ENCODE data around the gene IFNGR2. TPM values are rescaled to one million over a fixed set of nuclear protein-coding genes. Genes with fewer than 3 reads are reported as not detected.
A peak's percentile ranks its signal among the peaks of the same experiment; 100 is the strongest.

IFNGR2 gene
- total and polyA plus RNA-seq, 2 of the 13 experiments (the other 11 are each of a cell fraction or from before 2014, with no cell fraction given): 61.3 to 117 TPM

DNA sequence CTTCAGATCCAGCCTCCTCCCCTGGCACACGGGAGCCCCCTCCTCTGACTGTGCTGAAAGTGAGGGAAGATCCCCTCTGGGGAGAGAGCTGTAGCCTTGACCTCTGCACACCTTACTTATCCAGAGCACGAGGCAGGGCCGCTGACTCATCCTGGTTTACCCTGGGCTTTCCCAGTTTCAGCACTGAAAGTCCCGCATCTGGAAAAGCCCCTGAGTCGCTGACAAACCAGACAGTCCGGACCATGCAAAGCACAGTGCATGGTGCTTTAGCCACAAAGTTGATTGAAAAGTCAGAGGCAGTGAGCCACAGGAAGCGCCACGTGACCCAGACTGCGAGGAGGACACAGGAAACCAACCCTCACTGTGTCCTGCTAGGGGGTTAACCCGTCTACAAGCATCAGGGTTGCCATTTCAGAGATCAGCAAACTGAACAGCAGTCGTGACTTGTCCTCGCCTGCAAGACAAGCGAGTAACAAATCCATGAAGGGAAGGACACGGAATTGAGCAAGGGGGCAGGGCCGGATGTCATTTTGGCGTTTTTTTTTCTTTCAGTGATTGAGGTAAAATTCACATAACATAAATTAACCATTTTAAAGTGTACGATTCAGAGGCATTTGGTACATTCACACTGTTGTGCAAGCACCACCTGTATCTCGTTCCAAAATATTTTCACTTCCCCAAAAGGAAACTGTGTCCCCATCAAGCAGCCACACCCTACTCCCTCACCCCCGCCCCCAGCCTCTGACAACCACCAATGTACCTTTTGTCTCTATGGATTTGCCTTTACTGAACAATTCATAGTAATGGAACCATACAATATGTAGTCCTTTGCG, 19.9 kb upstream of the IFNGR2 start (continued):
- TF ChIP-seq, protein P1, sequence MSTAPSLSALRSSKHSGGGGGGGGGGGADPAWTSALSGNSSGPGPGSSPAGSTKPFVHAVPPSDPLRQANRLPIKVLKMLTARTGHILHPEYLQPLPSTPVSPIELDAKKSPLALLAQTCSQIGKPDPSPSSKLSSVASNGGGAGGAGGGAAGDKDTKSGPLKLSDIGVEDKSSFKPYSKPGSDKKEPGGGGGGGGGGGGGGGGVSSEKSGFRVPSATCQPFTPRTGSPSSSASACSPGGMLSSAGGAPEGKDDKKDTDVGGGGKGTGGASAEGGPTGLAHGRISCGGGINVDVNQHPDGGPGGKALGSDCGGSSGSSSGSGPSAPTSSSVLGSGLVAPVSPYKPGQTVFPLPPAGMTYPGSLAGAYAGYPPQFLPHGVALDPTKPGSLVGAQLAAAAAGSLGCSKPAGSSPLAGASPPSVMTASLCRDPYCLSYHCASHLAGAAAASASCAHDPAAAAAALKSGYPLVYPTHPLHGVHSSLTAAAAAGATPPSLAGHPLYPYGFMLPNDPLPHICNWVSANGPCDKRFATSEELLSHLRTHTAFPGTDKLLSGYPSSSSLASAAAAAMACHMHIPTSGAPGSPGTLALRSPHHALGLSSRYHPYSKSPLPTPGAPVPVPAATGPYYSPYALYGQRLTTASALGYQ (CRISPR knock-in tag; IDR thresholded peaks at IDR 0.05): peak; percentile 59; the same call in 1 of the 2 replicates
- 0 out of 2 replicates have a peak, but pooled peaks have one; percentile 11 for TF ChIP-seq SMC3 (IDR thresholded peaks at IDR 0.05; ENCODE audit: low read length)
- TF ChIP-seq ZKSCAN8 (CRISPR knock-in tag; IDR thresholded peaks at IDR 0.05; ENCODE audit: borderline replicate concordance): peak; percentile 58; the same call in 1 of the 2 replicates
- TF ChIP-seq, protein P2, sequence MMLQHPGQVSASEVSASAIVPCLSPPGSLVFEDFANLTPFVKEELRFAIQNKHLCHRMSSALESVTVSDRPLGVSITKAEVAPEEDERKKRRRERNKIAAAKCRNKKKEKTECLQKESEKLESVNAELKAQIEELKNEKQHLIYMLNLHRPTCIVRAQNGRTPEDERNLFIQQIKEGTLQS (CRISPR knock-in tag; IDR thresholded peaks at IDR 0.05): peak; percentile 94
- no peak for TF ChIP-seq KLF6 (CRISPR knock-in tag; IDR thresholded peaks at IDR 0.05)
- TF ChIP-seq, protein P3, sequence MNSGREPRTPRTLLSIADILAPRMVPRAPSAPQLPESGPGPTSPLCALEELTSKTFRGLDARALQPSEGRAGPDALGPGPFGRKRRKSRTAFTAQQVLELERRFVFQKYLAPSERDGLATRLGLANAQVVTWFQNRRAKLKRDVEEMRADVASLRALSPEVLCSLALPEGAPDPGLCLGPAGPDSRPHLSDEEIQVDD (CRISPR knock-in tag; IDR thresholded peaks at IDR 0.05; ENCODE audit: borderline replicate concordance): no peak
- TF ChIP-seq NFKBIZ (CRISPR knock-in tag; IDR thresholded peaks at IDR 0.05): no peak
- peak; percentile 82 for TF ChIP-seq ZMYM3 (CRISPR knock-in tag; IDR thresholded peaks at IDR 0.05)
- no peak for TF ChIP-seq TCF12 (IDR thresholded peaks at IDR 0.05)
- TF ChIP-seq TCF12 (CRISPR knock-in tag; IDR thresholded peaks at IDR 0.05): no peak
- no peak for TF ChIP-seq ZSCAN20 (CRISPR knock-in tag; IDR thresholded peaks at IDR 0.05; ENCODE audit: borderline replicate concordance)
- TF ChIP-seq, protein P4, sequence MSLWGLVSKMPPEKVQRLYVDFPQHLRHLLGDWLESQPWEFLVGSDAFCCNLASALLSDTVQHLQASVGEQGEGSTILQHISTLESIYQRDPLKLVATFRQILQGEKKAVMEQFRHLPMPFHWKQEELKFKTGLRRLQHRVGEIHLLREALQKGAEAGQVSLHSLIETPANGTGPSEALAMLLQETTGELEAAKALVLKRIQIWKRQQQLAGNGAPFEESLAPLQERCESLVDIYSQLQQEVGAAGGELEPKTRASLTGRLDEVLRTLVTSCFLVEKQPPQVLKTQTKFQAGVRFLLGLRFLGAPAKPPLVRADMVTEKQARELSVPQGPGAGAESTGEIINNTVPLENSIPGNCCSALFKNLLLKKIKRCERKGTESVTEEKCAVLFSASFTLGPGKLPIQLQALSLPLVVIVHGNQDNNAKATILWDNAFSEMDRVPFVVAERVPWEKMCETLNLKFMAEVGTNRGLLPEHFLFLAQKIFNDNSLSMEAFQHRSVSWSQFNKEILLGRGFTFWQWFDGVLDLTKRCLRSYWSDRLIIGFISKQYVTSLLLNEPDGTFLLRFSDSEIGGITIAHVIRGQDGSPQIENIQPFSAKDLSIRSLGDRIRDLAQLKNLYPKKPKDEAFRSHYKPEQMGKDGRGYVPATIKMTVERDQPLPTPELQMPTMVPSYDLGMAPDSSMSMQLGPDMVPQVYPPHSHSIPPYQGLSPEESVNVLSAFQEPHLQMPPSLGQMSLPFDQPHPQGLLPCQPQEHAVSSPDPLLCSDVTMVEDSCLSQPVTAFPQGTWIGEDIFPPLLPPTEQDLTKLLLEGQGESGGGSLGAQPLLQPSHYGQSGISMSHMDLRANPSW (CRISPR knock-in tag; IDR thresholded peaks at IDR 0.05; ENCODE audit: borderline replicate concordance): 0 out of 2 replicates have a peak, but pooled peaks have one; percentile 36
- TF ChIP-seq, protein P5, sequence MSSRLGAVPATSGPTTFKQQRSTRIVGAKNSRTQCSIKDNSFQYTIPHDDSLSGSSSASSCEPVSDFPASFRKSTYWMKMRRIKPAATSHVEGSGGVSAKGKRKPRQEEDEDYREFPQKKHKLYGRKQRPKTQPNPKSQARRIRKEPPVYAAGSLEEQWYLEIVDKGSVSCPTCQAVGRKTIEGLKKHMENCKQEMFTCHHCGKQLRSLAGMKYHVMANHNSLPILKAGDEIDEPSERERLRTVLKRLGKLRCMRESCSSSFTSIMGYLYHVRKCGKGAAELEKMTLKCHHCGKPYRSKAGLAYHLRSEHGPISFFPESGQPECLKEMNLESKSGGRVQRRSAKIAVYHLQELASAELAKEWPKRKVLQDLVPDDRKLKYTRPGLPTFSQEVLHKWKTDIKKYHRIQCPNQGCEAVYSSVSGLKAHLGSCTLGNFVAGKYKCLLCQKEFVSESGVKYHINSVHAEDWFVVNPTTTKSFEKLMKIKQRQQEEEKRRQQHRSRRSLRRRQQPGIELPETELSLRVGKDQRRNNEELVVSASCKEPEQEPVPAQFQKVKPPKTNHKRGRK (CRISPR knock-in tag; IDR thresholded peaks at IDR 0.05): no peak
- peak; percentile 53 for TF ChIP-seq RCOR2 (CRISPR knock-in tag; IDR thresholded peaks at IDR 0.05)
- TF ChIP-seq SCMH1 (CRISPR knock-in tag; IDR thresholded peaks at IDR 0.05; ENCODE audit: borderline replicate concordance): no peak
- TF ChIP-seq, protein P6, sequence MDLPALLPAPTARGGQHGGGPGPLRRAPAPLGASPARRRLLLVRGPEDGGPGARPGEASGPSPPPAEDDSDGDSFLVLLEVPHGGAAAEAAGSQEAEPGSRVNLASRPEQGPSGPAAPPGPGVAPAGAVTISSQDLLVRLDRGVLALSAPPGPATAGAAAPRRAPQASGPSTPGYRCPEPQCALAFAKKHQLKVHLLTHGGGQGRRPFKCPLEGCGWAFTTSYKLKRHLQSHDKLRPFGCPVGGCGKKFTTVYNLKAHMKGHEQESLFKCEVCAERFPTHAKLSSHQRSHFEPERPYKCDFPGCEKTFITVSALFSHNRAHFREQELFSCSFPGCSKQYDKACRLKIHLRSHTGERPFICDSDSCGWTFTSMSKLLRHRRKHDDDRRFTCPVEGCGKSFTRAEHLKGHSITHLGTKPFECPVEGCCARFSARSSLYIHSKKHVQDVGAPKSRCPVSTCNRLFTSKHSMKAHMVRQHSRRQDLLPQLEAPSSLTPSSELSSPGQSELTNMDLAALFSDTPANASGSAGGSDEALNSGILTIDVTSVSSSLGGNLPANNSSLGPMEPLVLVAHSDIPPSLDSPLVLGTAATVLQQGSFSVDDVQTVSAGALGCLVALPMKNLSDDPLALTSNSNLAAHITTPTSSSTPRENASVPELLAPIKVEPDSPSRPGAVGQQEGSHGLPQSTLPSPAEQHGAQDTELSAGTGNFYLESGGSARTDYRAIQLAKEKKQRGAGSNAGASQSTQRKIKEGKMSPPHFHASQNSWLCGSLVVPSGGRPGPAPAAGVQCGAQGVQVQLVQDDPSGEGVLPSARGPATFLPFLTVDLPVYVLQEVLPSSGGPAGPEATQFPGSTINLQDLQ (CRISPR knock-in tag; IDR thresholded peaks at IDR 0.05): no peak
- TF ChIP-seq RNF2 (conservative IDR thresholded peaks at IDR 0.05; ENCODE audit: low read depth): peak; percentile 62; the same call in 1 of the 2 replicates
- TF ChIP-seq TOE1 (CRISPR knock-in tag; IDR thresholded peaks at IDR 0.05): no peak

Measured in HepG2 (cell line).